ENCODE measurements around the gene DPF1.

DNA sequence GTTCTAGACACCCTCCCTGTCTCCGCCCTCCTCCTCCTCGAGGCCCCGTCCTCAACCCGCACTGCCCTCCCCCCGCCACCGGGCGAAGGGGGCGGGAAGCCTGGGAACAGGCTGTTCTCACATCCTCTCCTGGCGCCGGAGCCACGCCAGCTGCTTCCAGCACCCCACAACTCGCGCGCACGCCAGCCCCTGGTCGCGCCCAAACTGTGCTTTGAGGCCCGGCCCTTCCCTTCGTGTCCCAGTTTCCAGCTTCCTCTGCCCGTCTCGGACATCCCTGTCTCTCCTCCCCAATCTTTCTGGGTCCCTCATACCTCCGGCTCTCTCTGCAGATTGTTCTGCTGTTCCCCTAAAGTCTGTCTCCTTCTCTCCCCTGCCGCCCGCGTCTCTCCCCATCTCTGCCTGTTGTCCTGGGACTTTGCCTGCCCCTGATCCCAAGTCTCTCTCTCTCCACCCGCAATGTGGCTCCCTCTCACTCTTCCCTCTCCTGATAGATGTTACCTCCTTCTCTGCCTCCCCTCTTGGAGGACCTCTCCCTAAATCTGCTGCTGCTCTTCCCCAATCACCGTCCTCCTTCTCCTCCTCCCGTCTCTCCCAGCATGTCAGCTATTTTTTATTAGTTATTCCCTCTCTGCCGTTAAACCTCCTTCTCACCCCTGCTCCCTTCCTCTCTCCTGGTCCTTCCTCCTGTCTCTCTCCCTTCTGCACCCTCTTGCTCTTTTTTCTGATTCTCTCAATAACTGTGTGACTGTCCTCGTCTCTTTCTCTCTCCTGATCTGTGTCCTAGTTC is 14.2 kb downstream of the DPF1 start:
- TF ChIP-seq EZH2phosphoT487 (IDR thresholded peaks at IDR 0.05; ENCODE audit: borderline replicate concordance, low read length) (no peak), CTCF (IDR thresholded peaks at IDR 0.05; ENCODE audit: low read depth, low read length, poor library complexity, severe bottlenecking) (no peak)

Data from DOHH2 (cell line).